Measurements from ENCODE around the gene RAB23.
A peak's percentile ranks its signal among the peaks of the same experiment; 100 is the strongest.
"Not testable (repeated sequence)": the region's sequence is repeated elsewhere in the genome, so short reads cannot be mapped to it uniquely, and the experiment has no call there.

Gene RAB23

DNA sequence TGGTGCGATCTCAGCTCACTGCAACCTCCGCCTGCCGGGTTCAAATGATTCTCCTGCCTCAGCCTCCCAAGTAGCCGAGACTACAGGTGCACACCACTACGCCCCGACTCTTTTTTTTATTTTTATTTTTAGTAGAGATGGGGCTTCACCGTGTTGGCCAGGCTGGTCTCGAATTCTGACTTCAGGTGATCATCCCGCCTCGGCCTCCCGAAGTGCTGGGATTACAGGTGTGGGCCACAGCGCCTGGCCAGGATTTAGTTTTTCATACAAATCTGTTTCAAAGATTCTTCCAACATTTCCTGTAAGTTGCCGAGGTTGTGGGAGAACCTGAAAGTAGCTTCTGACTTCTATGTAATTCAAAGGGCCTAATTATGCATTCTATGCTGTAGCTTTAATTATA, 21.4 kb upstream of the RAB23 start:
- DNase-seq (ENCODE audit: low read depth, low spot score) = not testable (repeated sequence)

DNA sequence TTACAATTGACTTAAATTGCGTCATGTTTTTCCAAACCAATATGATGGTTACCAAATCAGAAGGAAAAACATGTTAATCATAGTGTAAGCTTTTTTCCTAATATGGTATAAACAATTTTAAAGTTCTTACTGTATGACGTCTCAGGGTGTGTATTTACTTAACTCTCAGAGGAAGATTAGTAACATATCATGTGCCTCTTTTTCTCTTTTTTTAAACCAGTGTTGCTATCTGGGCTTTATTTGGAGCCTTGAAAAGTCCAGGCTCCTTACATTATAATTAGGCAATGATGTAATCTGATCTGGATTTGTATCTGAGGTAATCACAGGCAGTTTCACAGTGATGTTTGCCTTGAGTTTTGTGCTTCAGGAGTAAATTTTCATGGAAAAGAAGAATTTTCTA, 20.4 kb upstream of the RAB23 start:
- DNase-seq (ENCODE audit: low read depth, low spot score) = peak; percentile 28

GRCh38 chr6:57226221-57226620, 4.1 kb upstream of the RAB23 start:
- DNase-seq (ENCODE audit: low read depth, low spot score) = no peak

DNA sequence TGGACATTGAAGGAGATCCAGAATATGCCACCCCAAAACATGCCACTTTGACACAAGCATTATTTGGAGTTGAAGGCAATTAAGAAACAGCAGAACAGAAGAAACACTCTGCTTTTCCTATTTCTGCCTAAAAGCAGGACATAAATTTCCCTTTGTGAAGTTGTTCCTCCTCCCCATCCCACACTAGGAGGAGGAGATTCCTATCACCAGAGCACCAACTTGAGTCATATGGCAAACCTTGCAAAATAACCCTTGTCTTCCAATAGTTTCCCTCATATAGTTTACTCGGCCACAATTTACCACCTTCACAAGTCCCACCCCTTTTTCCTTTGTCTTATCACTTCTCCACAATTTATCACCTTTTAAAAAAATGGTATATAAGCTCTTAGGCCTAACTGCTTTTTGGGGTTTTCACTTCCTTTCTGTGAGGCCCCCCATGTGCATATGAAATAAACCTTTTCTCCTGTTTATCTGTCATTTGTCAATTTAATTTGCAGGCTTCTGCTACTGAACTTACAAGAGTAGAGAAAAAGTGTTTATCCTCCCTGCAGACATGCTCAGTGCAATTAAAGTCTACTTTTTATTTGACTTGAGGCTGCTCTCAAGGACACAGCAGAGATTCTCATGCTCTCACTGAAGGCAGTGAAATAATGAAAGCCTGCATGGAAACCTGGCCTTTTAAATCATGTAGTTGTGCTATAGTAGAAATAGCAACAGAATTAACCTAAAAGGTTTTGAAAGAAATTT, 2.8 kb upstream of the RAB23 start:
- DNase-seq (ENCODE audit: low read depth, low spot score) = no peak

DNA sequence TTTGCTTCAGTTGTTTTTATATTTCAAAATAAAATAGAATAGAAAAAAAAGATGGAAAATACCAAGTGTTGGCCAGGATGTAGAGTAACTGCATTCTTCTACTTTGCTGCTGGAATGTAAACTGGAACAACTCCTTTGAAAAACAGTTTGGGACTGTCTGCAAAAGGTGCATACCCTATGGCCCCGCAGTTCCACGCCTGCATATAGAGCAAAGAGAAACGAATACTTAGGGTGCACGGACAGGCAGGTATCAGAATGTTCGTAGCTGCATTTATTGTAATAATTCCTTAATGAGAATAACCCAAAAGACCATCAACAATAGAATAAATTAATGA, 603 bp upstream of the RAB23 start:
- no peak for DNase-seq (ENCODE audit: low read depth, low spot score)

GRCh38 chr6:57221191-57221935, 744 bp downstream of the RAB23 start:
- DNase-seq (ENCODE audit: low read depth, low spot score) = no peak

DNA sequence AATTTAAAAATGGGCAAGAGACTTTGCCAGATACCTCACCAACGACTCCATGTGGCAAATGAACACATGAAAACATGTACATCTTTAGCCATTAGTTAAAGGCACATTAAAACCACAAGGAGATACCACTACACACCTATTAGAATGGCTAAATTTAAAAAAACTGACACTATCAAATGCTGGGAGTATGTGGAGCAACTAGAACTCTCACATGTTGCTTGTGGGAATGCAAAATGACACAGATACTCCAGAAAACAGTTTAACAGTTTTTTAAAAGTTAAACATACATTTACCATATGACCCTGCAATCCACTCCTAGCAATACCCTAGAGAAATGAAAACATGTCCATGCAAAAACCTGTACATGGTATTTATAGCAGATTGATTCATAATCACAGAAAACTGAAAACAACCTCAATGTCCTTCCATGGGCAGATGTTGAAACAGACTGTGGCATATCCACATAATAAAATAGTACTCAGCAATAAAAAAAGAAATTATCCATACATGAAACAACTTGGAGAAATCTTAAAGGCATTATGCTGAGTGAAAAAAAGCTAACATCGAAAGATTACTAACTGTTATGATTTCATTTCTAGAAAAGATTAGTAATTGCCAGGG, 1.9 kb downstream of the RAB23 start:
- no peak for DNase-seq (ENCODE audit: low read depth, low spot score)

- DNase-seq (ENCODE audit: low read depth, low spot score) = no peak
These were observed 4.8 kb downstream of the RAB23 start for GRCh38 chr6:57217270-57217669.

DNA sequence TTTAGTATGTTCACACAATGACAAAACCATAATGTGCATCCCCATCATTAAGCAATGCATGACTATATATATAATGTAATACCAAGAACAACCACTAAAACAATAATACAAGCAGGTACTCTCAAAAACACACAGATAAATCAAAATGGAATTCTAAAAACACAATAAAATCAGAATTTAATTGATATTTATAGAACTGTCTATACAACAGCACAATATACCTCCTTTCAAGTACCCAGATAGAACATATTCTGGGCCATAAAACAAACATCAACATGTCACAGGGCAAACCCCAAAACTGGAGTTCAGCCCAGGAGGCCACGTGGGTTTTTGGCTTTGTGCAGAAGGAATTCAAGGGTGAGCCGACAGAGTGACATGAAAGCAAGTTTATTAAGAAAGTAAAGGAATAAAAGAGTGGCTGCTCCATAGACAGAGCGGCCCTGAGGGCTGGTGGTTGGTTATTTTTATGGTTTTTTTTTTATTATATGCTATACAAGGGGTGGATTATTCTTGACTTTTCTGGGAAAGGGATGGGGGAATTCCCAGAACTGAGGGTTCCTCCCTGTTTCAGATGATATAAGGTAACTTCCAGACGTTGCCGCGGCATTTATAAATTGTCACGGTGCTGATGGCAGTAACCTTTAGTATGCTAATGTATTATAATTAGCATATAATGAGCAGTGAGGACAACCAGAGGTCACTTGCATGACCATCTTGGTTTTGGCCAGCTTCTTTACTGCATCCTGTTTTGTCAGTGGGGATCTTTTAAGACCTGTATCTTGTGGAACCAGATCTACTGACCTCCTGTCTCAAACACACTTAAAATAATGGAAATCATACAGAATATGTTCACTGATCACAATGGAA, 5.6 kb downstream of the RAB23 start:
- no peak for DNase-seq (ENCODE audit: low read depth, low spot score)

GRCh38 chr6:57215260-57215659, 6.8 kb downstream of the RAB23 start:
- no peak for DNase-seq (ENCODE audit: low read depth, low spot score)

- no peak for DNase-seq (ENCODE audit: low read depth, low spot score)
These were observed 12.0 kb downstream of the RAB23 start for GRCh38 chr6:57210060-57210459.

DNA sequence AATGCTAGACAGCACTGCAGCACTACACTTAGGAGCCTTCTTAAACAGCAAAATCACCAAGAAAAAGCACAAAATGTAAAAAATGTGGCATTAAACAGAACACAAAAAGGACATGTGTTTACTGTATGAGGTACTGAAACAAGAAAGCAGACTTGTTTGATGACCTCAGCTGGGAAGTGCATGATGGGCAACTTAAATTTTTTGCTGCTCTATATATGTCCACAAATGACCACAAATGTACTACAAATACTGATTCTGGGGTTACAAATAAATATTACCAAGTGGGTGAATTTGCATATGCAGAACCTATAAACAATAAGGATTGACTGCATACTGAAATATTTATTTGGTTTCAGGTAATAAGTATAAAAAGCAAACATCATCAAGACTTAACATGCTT, 13.1 kb downstream of the RAB23 start:
- no peak for DNase-seq (ENCODE audit: low read depth, low spot score)

DNA sequence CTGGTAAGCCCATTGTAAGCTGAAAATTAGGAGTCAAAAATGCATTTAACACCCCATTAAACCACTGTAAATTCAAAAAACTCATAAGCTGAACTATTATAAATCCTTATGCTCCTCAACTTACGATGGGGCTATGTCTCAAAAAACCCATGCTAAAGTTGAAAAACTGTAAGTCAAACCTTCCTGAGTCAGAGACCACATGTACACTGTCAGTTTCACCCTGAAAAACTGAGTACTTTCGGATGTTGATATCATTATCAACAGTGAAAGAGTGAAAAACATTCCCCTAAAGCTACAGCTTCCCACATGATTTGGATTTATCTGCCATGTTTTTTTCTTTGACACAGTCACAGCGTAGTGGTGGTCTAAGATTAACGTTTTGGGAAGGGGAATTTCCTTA, 14.2 kb downstream of the RAB23 start:
- DNase-seq (ENCODE audit: low read depth, low spot score) = no peak

- DNase-seq (ENCODE audit: low read depth, low spot score) = no peak
These were observed 15.0 kb downstream of the RAB23 start for GRCh38 chr6:57207141-57207540.

GRCh38 chr6:57205550-57206328, 16.4 kb downstream of the RAB23 start:
- DNase-seq (ENCODE audit: low read depth, low spot score) = no peak

DNA sequence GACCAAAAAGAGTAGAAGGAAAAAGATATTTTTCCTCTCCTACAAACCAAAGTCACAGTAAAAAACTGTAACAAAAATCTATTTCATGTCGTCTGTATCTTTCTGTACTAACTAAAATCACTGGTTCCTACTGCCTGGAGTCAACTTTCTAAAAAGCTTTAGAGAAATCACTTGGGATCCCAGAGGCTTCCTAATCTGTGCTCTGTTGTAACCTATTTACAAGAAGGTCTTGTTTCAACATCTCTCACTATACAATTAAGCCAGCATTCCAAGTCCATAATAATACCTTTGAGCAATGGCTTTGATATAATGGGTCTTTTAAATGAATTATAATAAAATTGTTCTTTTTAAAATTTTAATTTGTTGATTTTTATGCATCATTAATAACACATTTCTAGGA, 20.4 kb downstream of the RAB23 start:
- no peak for DNase-seq (ENCODE audit: low read depth, low spot score)

DNA sequence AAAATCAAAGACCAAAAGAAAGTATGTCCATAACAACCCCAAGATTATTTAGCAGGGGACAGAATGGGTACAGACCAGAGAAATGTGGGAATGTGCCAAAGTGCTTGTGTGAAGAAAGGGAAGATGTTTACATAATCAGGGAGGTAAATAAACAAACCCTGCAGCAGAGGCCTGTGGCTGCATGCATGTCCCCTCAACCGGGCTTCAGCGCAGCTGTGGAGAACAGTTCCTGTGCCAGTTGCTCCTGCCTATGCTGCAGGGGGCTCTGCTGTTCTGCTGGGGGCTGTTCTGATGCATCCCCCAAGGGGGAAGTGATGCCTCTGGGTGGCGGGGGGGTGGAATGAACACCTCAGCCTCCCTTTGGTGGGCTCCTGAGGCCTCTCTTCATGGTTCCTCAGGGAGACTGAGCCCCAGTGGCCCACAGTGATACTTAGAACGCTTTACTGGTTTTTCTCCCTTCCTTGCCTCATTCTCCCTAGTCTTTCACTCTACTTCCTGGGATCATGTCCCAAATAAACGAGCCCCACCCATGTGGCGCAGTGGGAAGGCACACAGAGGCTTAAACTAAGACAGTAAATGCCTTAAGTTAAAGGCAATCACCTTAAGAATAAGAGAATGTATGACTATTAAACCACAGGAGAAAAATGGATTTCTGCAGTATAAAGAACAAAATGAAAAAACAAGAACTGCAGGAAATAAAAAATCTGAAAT, 23.0 kb downstream of the RAB23 start:
- no peak for DNase-seq (ENCODE audit: low read depth, low spot score)

GRCh38 chr6:57195457-57195856, 26.6 kb downstream of the RAB23 start:
- DNase-seq (ENCODE audit: low read depth, low spot score) = no peak

GRCh38 chr6:57193177-57193576, 28.9 kb downstream of the RAB23 start:
- no peak for DNase-seq (ENCODE audit: low read depth, low spot score)

DNA sequence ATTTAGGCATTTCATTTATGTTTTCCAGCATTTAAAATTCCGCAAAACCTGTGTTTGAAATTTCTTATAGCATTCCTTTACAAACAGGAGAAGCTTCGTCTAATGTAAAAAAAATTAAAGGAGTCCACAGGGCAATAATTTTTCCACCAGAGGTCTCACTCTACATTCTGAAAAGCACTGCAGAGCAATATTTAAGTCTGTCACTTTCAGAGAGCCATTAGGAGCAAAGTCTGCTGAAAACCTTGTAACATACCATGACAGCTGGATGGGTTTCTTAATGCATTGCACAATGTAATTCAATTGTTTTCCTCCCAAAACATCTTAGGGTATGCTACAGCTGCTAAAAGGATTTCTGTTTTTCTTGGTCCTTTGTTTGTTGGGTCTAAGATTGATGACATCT, 32.0 kb downstream of the RAB23 start:
- no peak for DNase-seq (ENCODE audit: low read depth, low spot score)

DNA sequence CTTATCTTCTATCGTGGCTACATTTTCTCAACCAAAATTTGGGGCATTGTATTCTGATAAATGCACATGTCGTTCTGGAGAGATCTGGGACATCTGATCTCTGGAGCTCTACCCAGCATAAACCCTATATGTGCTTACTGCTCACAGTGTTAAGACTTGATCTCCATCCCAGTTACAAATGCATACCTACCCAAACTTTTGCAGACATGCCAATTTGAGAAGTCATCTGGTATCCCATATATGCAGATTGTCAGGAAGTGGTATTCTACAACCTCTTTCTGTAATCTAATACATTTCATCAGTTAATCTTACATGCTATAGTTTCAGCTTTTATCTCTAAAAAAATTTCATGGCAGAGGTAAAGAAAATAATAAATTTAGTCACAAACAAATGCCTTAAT, 38.8 kb downstream of the RAB23 start:
- no peak for DNase-seq (ENCODE audit: low read depth, low spot score)

All from smooth muscle cell of the brain vasculature (primary cell).